ENCODE results near the gene MPO. TPM values are rescaled to one million over a fixed set of nuclear protein-coding genes. Genes with fewer than 3 reads are reported as not detected.

MPO gene
- total RNA-seq, 2 donors from 2014 or later: 0.57 TPM; not detected in 1

- no peak for TF ChIP-seq CTCF (IDR thresholded peaks at IDR 0.05)
- TF ChIP-seq POLR2AphosphoS5 (IDR thresholded peaks at IDR 0.05): no peak
- no peak for TF ChIP-seq POLR2A (IDR thresholded peaks at IDR 0.05)
- Histone ChIP-seq H3K27ac (no peak overlapping the region), H3K36me3 (no peaks in the 10 kb centered on the region), H3K4me3 (no peak overlapping the region), H3K9me3 (no peaks in the 10 kb centered on the region), H3K27me3 (replicated peaks; ENCODE audit: insufficient read depth) (no peaks in the 10 kb centered on the region), H3K4me1 (replicated peaks) (no peaks in the 10 kb centered on the region)
- intact Hi-C loops (cut with DNase I): no loop called here
- 24% methylated on average over 5 of the region's 5 CpGs for WGBS
- no peak for DNase-seq (ENCODE audit: low spot score)
These were observed 2.1 kb downstream of the MPO start for GRCh38 chr17:58278661-58279015.

- Histone ChIP-seq H3K27ac (no peak overlapping the region), H3K4me1 (replicated peaks) (no peaks in the 10 kb centered on the region), H3K36me3 (no peaks in the 10 kb centered on the region), H3K27me3 (replicated peaks; ENCODE audit: insufficient read depth) (no peaks in the 10 kb centered on the region), H3K4me3 (no peak overlapping the region), H3K9me3 (no peaks in the 10 kb centered on the region)
- no peak for DNase-seq (ENCODE audit: low spot score)
- WGBS: 93% methylated on average over 35 of the region's 36 CpGs
- TF ChIP-seq CTCF (IDR thresholded peaks at IDR 0.05) (no peak), POLR2AphosphoS5 (IDR thresholded peaks at IDR 0.05) (no peak), POLR2A (IDR thresholded peaks at IDR 0.05) (no peak)
- intact Hi-C loops (cut with DNase I): no loop called here
These were observed 2.7 kb downstream of the MPO start for GRCh38 chr17:58277802-58278595.

GRCh38 chr17:58277107-58277801 lies 3.5 kb downstream of the MPO start:
- DNase-seq (ENCODE audit: low spot score): no peak
- Histone ChIP-seq H3K4me1 (replicated peaks) (no peaks in the 10 kb centered on the region), H3K27me3 (replicated peaks; ENCODE audit: insufficient read depth) (no peaks in the 10 kb centered on the region), H3K36me3 (no peaks in the 10 kb centered on the region), H3K9me3 (no peaks in the 10 kb centered on the region), H3K27ac (no peak overlapping the region), H3K4me3 (no peak overlapping the region)
- TF ChIP-seq CTCF (IDR thresholded peaks at IDR 0.05) (no peak), POLR2AphosphoS5 (IDR thresholded peaks at IDR 0.05) (no peak), POLR2A (IDR thresholded peaks at IDR 0.05) (no peak)
- 83% methylated on average over 5 of the region's 5 CpGs for WGBS
- intact Hi-C loops (cut with DNase I): no loop called here

DNA sequence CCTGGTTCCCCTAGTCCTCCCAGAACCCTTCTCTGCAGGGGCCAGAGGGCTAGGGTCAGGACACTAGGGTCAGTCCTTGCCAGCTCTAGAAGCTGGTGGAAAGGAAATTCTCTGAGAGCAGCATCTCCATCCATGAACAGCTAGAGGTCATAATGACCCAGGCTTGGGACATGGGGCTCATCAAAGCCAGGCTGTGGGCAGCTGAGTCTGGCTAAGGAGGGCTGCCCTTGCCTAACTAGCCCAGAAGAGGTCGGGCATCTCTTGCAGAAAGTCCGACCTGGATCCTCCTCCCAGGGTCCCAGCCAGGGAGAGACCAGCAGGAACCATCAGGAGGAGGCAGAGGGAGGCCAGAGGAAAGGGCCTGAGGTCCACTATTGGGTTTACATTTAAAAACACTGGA lies 4.3 kb downstream of the MPO start:
- no peak for DNase-seq (ENCODE audit: low spot score)
- no peak for TF ChIP-seq CTCF (IDR thresholded peaks at IDR 0.05)
- WGBS: 60% methylated on average over 2 of the region's 2 CpGs
- no peaks in the 10 kb centered on the region for H3K9me3 ChIP-seq
- H3K27me3 ChIP-seq (replicated peaks; ENCODE audit: insufficient read depth): no peaks in the 10 kb centered on the region
- intact Hi-C loops (cut with DNase I): no loop called here
- H3K36me3 ChIP-seq: no peaks in the 10 kb centered on the region
- H3K4me1 ChIP-seq (replicated peaks): no peaks in the 10 kb centered on the region
- H3K4me3 ChIP-seq: no peak overlapping the region
- H3K27ac ChIP-seq: no peak overlapping the region

GRCh38 chr17:58275417-58275816 lies 5.3 kb downstream of the MPO start:
- no peaks in the 10 kb centered on the region for H3K36me3 ChIP-seq
- 94% methylated on average over 10 of the region's 10 CpGs for WGBS
- no peak overlapping the region for H3K27ac ChIP-seq
- no peaks in the 10 kb centered on the region for H3K4me1 ChIP-seq (replicated peaks)
- TF ChIP-seq POLR2AphosphoS5 (IDR thresholded peaks at IDR 0.05): no peak
- TF ChIP-seq POLR2A (IDR thresholded peaks at IDR 0.05): no peak
- no peak for TF ChIP-seq CTCF (IDR thresholded peaks at IDR 0.05)
- intact Hi-C loops (cut with DNase I): no loop called here
- no peak overlapping the region for H3K4me3 ChIP-seq
- H3K9me3 ChIP-seq: no peaks in the 10 kb centered on the region
- no peak for DNase-seq (ENCODE audit: low spot score)
- no peaks in the 10 kb centered on the region for H3K27me3 ChIP-seq (replicated peaks; ENCODE audit: insufficient read depth)
